K562 (cell line): Measurements from ENCODE around the gene SPIN1. TPM values are rescaled to one million over a fixed set of nuclear protein-coding genes. Genes with fewer than 3 reads are reported as not detected.

Experiments
- ATAC-seq: fragments of 200-7000 bp; cut with Tn5 transposase; 3 replicates; pipeline ENCODE4 v1.9.1; 2020; ENCODE audit warnings: moderate library complexity
- BruUV-seq: library from RNA; stranded (reverse); fragments of 400-500 nt; replicated peaks from 2 replicates; lab custom pipeline; 2021; lab: Mats Ljungman, UMichigan
- CTCF ChIA-PET: fragments of 300-600 bp; formaldehyde crosslinking; extraction: SDS; loops from one replicate; lab custom pipeline; 2021; ENCODE audit warnings: low intra/inter-chr PET ratio; lab: Yijun Ruan, JAX
- POLR2A ChIA-PET: fragments of 300-600, 350-650 bp; sonication (Branson Sonifier 250); formaldehyde crosslinking; extraction: SDS; loops from one replicate; lab custom pipeline; 2021; ENCODE audit warnings: antibody characterized with exemption, inconsistent platforms; lab: Yijun Ruan, JAX
- DNase-seq, 4 experiments: peaks; one replicate each; pipeline versions ENCODE4 v3.0.0 to v3.0.0-alpha.2; 2011 to 2018; ENCODE audit warnings: low spot score in 3 of 4, mixed read lengths in 3 of 4; ENCODE audit errors: extremely low read depth in 1 of 4
- FAIRE-seq: peaks from 2 replicates; lab custom pipeline; 2011; peaks lifted over from hg19 to GRCh38; lab: Jason Lieb, UNC
- H2AFZ ChIP-seq: 2 replicates; pipeline ENCODE4 v1.6.0; 2011; ENCODE audit warnings: low read depth, low read length, control low read depth, inconsistent platforms
- H3K27ac ChIP-seq: fragments of 200-600 bp; 3 replicates; pipeline ENCODE4 v1.8.0; 2011; ENCODE audit warnings: low read depth, mild to moderate bottlenecking, control low read depth, inconsistent platforms, low read length, moderate library complexity, mixed read lengths; ENCODE audit errors: extremely low read depth
- H3K27me3 ChIP-seq, 2 experiments: fragments of 300-600 bp in 1 of 2; 2 replicates in 1 of 2; 3 replicates in 1 of 2; pipeline versions ENCODE4 v1.6.0 to v1.8.0; 2011; ENCODE audit warnings: inconsistent platforms in 2 of 2, low read length in 2 of 2, mild to moderate bottlenecking in 1 of 2, mixed read lengths in 1 of 2, moderate library complexity in 1 of 2; ENCODE audit not compliant: control insufficient read depth in 2 of 2, insufficient read depth in 2 of 2
- H3K36me3 ChIP-seq: fragments of 300-600 bp; 3 replicates; pipeline ENCODE4 v1.8.0; 2011; ENCODE audit warnings: mild to moderate bottlenecking, low read length, inconsistent platforms; ENCODE audit not compliant: control insufficient read depth, insufficient read depth
- H3K4me1 ChIP-seq, 2 experiments: fragments of 200-600 bp in 1 of 2; replicated peaks in 1 of 2; 2 replicates in 1 of 2; 3 replicates in 1 of 2; pipeline versions ENCODE4 v1.5.1 to v1.8.0; 2011; ENCODE audit warnings: inconsistent platforms in 2 of 2, low read length in 2 of 2, mild to moderate bottlenecking in 1 of 2, mixed read lengths in 1 of 2, moderate library complexity in 1 of 2; ENCODE audit not compliant: control insufficient read depth in 2 of 2, insufficient read depth in 2 of 2
- H3K4me2 ChIP-seq: 2 replicates; pipeline ENCODE4 v1.6.1; 2011; ENCODE audit warnings: low read length, control low read depth, inconsistent platforms, mixed read lengths; ENCODE audit not compliant: insufficient read depth
- H3K4me3 ChIP-seq: fragments of 200-600 bp; sonication (generic), shearing (Covaris generic); 2 replicates; pipeline ENCODE4 v1.5.1; 2016; ENCODE audit warnings: control low read depth, inconsistent platforms
- H3K79me2 ChIP-seq: fragments of 200-600 bp; 3 replicates; pipeline ENCODE4 v1.8.0; 2011; ENCODE audit warnings: low read length, inconsistent platforms; ENCODE audit not compliant: control insufficient read depth, insufficient read depth
- H3K9ac ChIP-seq, 2 experiments: 2 replicates each; pipeline versions ENCODE4 v1.6.0 to v1.6.1; 2011; ENCODE audit warnings: low read depth in 2 of 2, low read length in 2 of 2, control low read depth in 1 of 2, inconsistent platforms in 1 of 2, mild to moderate bottlenecking in 1 of 2, mixed read lengths in 1 of 2; ENCODE audit not compliant: insufficient read depth in 1 of 2
- H3K9me1 ChIP-seq: one replicate; pipeline ENCODE4 v1.6.0; 2011; ENCODE audit warnings: inconsistent platforms, mild to moderate bottlenecking, low read length, moderate library complexity; ENCODE audit not compliant: control insufficient read depth, insufficient read depth
- H3K9me3 ChIP-seq: replicated peaks from 2 replicates; pipeline ENCODE4 v1.5.1; 2011; ENCODE audit warnings: low read depth, low read length, inconsistent platforms; ENCODE audit not compliant: control insufficient read depth, insufficient read depth
- H4K20me1 ChIP-seq: replicated peaks from 2 replicates; pipeline ENCODE4 v1.6.1; 2011; ENCODE audit warnings: low read length, inconsistent platforms, mixed read lengths; ENCODE audit not compliant: control insufficient read depth, insufficient read depth
- MEIS2 ChIP-seq: fragments of 450-650 bp; IDR thresholded peaks from 2 replicates; pipeline ENCODE4 v1.6.1; 2014; ENCODE audit warnings: mild to moderate bottlenecking; ENCODE audit not compliant: partially characterized antibody
- PBX2 ChIP-seq, 2 experiments: IDR thresholded peaks in 1 of 2; conservative IDR thresholded peaks in 1 of 2; 2 replicates each; pipeline ENCODE4 v1.6.1; 2016; ENCODE audit warnings: low read depth in 2 of 2, mild to moderate bottlenecking in 1 of 2, missing compliant biosample characterization in 1 of 2, missing genetic modification characterization in 1 of 2, moderate library complexity in 1 of 2
- PML ChIP-seq: IDR thresholded peaks from 2 replicates; pipeline ENCODE4 v1.6.1; 2012; ENCODE audit warnings: low read length, inconsistent platforms
- WGBS: fragments of 100-300 bp; shearing (Covaris generic); methylation state at CpG from one replicate; pipeline ENCODE4 v1.1.6; 2016; ENCODE audit warnings: low coverage, mixed read lengths; ENCODE audit not compliant: insufficient coverage; ENCODE audit errors: missing lambda C conversion rate; 5-methylcytosine and 5-hydroxymethylcytosine counted together
- in situ Hi-C: fragments of 300-500 bp; cut with MboI; formaldehyde crosslinking; loops from 4 replicates; pipeline ENCODE4 v1.15.0; 2018; ENCODE audit warnings: inconsistent platforms, mixed read lengths
- intact Hi-C: fragments of 100-400 bp; cut with micrococcal nuclease; formaldehyde crosslinking; loops from 2 replicates; pipeline ENCODE4 v1.14.2; 2022
- polyA plus RNA-seq, 8 experiments: library from polyadenylated mRNA; depleted of rRNA in 4 of 8; stranded (reverse) in 5 of 8; unstranded in 3 of 8; fragments of >200 nt; fragmentation: Nextera tagmentation in 2 of 8; fragmentation: Illumina TruSeq in 1 of 8; extraction: Ambion mirVana in 2 of 8; extraction: Trizol in 1 of 8; gene quantifications; 2 replicates each; pipeline versions ENCODE4 v1.2.1 to v1.2.3, GENCODE V29; 2011 to 2014; ENCODE audit warnings: inconsistent platforms in 1 of 8, missing spikeins in 1 of 8
- total RNA-seq, 7 experiments: library from RNA; depleted of rRNA in 6 of 7; stranded (reverse); fragments of >200 nt in 6 of 7; fragmentation: Illumina TruSeq in 2 of 7; extraction: Trizol in 2 of 7; gene quantifications; 2 replicates each; pipeline versions ENCODE4 v1.2.1 to v1.2.3, GENCODE V29; 2011 to 2021; ENCODE audit warnings: low replicate concordance in 1 of 7

SPIN1 gene
- total and polyA plus RNA-seq, 9 of the 15 experiments (the other 6 are each of a cell fraction or from before 2014, with no cell fraction given), result 7.4 to 25.7 (median 15.6) TPM

- H3K79me2 ChIP-seq, result peaks cover 60% of the 10 kb centered on the region
- H3K36me3 ChIP-seq, result no peaks in the 10 kb centered on the region
- TF ChIP-seq PML (no peak), MEIS2 (peak; percentile 61), PBX2 (CRISPR knock-in tag; IDR thresholded peaks at IDR 0.05; ENCODE audit: low read depth) (no peak), PBX2 (tag; conservative IDR thresholded peaks at IDR 0.05; ENCODE audit: low read depth) (peak; percentile 75)
- 76% methylated on average over 3 of the region's 3 CpGs for WGBS
- H4K20me1 ChIP-seq, result no peaks in the 10 kb centered on the region
- H2AFZ ChIP-seq, result no peak overlapping the region
- no peaks in the 10 kb centered on the region for H3K27me3 ChIP-seq
- no peaks in the 10 kb centered on the region for H3K9me1 ChIP-seq
- H3K4me1 ChIP-seq, result no peaks in the 10 kb centered on the region; a peak in 2 of 5 replicates
- H3K27ac ChIP-seq, result no peak overlapping the region
- DNase-seq, result no peak
- peak; percentile 72 for ATAC-seq
- CTCF ChIA-PET, result no interaction called here
- no TSS peak for BruUV-seq
- no peak overlapping the region for H3K4me3 ChIP-seq
- H3K9me3 ChIP-seq, result no peaks in the 10 kb centered on the region
- H3K4me2 ChIP-seq, result no peak overlapping the region
- no peak overlapping the region for H3K9ac ChIP-seq
- POLR2A ChIA-PET, result interaction anchor here (1.3 kb wide), 1 partner anchor 13 kb away, joined by 3 read pairs; no protein-coding TSS in a partner anchor
- in situ Hi-C loops, result no loop called here
- no peak for FAIRE-seq
- intact Hi-C loops, result no loop called here
These were observed 8.8 kb downstream of the SPIN1 start for GRCh38 chr9:88396836-88397577.
